IPS-NIHi11 (cell line): ENCODE measurements around the gene BATF.

ENCODE experiments used
- DNase-seq: peaks from one replicate; pipeline ENCODE4 v3.0.0; 2012; ENCODE audit warnings: mixed read lengths, low spot score

Gene BATF

GRCh38 chr14:75499084-75499875 is 23.0 kb upstream of the BATF start:
- no peak for DNase-seq

GRCh38 chr14:75501080-75501479 is 21.2 kb upstream of the BATF start:
- DNase-seq, result no peak

DNA sequence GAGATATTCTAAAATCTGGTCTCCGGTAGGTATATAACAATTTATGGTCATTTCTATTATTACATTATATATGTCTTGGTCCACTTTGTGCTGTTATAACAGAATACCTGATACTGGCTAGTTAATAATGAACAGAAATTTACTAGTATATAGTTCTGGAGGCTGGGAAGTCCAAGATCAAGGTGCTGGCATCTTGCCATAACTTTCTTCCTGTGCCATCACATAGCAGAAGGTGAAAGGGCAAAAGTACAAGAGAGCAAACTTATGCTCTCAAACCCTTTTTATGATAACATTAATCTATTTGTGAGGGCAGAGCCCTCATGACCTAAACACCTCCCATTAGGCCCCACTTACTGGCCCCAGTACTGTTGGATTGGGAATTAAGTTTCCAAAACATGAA is 17.9 kb upstream of the BATF start:
- DNase-seq, result no peak

DNA sequence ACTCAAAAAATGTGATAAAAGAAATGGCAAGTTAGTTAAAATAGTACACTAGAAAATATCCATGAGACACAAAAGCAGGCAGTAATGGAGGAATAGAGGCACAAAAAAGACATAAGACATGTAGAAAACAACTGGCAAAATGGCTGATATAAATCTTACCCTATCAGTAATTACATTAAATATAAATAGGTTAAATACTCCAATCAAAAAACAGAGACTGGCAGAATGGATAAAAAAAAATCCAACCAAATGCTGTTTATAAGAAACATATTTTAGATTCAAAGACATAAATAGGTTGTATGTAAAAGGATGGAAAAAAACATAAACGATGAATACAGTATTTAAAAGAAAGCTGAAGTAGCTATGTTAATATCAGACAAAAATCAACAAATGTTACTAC is 15.3 kb upstream of the BATF start:
- DNase-seq, result no peak

DNA sequence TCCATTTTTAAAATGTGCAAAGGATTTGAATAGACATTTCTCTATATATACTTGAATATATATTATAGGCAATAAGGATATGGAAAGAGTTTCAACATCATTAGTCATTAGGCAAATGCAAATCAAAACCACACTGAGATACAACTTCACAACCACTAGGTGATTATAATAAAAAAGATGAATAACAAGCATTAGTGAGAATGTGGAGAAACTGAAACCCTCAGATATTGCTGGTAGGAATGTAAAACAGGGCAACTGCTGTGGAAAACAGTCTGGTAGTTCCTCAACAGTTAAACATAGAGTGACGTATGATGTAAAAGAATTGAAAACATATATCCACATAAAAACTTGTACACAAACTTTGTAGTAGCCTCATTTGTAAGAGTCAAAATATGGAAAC is 11.7 kb upstream of the BATF start:
- no peak for DNase-seq

DNA sequence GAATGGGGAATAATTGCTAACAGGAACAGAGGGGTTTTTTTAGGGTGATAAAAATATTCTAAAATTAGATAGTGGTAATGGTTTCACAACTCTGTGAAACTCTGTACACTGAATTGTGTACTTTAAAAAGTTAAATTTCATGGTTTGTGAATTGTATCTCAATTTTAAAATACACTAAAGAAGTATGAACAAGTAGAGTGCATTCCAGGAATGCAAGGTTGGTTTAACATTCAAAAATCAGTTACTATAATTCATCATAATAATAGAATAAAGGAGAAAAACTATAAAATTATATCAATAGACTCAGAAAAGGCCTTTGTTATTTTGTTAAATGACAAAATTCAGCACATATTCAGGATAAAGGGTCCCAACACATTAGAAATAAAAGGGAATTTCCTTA is 11.1 kb upstream of the BATF start:
- DNase-seq, result no peak

- no peak for DNase-seq
These were observed 8.2 kb upstream of the BATF start for GRCh38 chr14:75513911-75514672.

GRCh38 chr14:75514673-75515628 is 7.3 kb upstream of the BATF start:
- DNase-seq, result no peak

GRCh38 chr14:75515629-75515996 is 6.7 kb upstream of the BATF start:
- DNase-seq, result no peak

- peak; percentile 68 for DNase-seq
These were observed 3.6 kb upstream of the BATF start for GRCh38 chr14:75518625-75519024.

DNA sequence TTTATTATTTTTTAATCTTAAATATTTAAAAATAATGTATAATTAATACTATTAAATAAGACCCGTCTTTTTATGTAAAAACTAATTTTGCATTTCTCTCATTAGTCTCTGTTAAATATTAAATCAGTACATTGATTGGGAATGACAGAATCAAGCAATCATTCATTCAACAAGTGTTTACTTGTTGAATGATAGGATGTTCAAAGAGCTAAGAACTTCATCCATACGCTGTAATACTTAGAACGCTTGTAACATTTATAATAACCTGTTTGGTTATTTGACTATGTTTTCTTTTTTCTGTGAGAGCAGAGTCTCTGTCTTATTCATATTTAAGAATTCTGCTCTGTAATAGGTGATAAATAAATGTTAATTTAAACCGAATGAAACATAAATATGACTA is 2.9 kb upstream of the BATF start:
- no peak for DNase-seq

DNA sequence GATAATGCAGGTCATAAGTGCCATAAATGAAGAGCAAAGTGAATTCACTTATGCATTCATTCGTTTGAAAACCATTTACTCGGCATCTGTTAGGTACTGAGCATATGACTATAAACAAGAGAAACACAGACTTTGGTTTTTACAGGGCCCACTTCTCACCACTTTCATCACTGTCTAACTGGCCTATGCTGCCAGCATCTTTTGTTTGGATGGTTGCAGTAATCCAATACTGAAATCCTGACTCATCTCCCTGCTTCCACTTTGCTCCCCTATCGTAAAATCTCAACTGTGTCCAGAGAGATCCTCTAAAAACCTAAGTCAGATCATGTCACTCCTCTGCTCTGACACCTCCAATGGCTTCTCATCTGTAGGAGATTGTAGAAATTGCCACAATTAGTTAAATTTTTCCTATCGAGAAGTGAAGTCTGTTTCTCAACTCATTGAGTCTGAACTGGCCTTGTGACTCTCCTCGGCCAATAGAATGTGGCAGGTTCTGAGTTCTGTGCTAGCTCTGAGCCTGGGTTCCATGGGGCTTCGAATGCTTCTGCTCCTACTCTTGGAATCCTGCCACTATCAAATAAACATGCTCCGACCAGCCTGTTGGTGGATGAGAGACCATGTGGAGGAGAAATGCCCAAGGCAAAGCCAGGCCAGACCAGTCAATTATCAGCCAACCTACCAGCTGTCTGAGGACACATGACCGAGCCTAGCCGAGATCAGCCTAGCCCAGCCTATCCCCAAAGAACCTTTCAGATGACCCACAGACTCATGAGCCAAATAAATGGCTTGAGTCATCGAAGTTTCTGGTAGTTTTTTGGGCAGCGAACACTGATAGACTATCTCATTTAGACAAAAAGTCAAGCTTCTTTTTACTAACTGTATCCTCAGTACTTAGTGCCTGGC is 2.2 kb upstream of the BATF start:
- no peak for DNase-seq

GRCh38 chr14:75520852-75521251 is 1.4 kb upstream of the BATF start:
- DNase-seq, result no peak

DNA sequence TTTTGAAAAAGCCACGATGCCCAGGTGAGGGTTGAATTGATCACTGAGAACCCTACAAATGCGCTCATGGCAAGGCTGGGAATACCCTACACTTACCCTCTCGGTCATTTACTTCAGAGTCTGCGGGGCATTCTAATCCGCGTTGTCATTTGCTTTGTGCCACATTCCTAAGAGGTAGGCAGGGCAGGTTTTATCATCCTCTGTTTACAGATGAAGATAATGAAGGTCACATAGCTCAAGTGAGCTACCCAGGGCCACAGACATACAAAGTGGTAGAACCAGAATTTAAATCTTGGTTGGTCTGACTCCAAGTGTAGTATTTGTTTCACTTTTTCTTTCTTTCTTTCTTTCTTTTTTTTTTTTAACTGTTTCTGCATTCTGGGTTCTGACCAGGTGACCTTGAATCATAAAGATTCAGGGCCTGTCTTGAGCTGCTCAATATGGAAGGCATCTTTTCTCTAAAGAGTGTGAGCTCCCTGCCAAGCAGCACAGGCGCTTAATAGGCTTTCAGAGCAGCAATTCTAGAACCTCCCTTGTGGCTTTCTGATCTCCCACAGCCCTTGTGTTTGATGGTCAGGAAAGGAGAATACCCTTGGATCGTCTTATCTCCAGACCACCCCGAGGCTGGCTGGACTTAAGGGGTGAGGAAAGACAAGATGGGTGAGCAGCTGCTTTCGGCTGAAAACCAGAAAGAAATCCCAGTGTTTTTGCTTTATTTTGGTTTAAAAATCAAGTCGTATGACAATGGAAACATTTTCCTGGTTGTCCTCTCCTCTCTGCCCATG is 662 bp upstream of the BATF start:
- DNase-seq, result no peak

- no peak for DNase-seq
These were observed 682 bp downstream of the BATF start for GRCh38 chr14:75522983-75523318.

DNA sequence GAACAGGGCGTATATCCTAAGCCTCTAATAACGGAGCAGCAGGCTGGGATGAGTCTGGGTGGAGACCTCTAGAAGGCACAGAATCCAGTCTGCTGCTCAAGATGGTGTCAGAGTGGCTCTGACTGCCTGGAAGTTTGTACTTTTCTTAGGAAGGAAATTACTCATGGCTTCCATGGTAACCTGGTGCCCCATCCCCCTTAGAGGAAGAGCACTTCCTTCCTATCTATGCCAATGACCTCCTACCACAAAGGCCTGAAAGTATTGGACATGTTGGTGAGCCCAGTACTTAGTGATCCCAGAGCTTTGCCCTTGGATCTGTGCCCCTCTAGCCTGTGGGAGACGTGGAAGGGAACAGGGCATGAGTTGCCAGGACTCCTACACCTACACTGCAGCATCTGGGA is 1.5 kb downstream of the BATF start:
- no peak for DNase-seq

GRCh38 chr14:75525969-75526368 is 3.7 kb downstream of the BATF start:
- DNase-seq, result no peak

- no peak for DNase-seq
These were observed 5.3 kb downstream of the BATF start for GRCh38 chr14:75527449-75528163.

DNA sequence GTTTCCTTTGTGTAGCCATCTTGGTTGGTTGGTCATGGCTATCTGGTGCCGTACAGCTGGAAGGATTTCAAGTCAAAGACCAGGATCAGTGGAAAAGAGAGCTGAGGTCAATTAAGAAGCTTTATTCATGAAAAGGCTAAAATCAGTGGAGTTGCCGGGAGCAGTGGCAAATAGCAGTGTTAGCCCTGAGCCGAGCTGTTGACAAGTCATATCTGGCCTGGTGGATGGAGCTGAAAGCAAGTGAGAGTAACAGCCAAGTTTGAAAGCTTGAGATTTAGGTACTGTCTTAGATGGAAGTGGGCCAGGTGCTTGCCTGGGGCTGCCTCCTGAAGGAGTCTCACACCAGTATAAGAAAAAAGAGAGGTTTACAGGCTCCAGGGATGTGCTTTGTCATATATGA is 9.0 kb downstream of the BATF start:
- no peak for DNase-seq

- no peak for DNase-seq
These were observed 9.5 kb downstream of the BATF start for GRCh38 chr14:75531660-75532317.
